Activated CD4-positive, alpha-beta T cell treated with anti-CD3 and anti-CD28 coated beads for 36 hours (primary cell): ENCODE measurements around the gene EPHA3. TPM values are rescaled to one million over a fixed set of nuclear protein-coding genes. Genes with fewer than 3 reads are reported as not detected.

ENCODE experiments used
- ATAC-seq: fragments of 200-7000 bp; cut with Tn5 transposase; one replicate; pipeline ENCODE4 v1.10.0; 2021; ENCODE audit warnings: mild to moderate bottlenecking, moderate library complexity
- CTCF ChIA-PET: fragments of 350-600 bp; sonication (Branson Sonifier 250); formaldehyde crosslinking; loops from one replicate; lab custom pipeline; 2021; ENCODE audit warnings: antibody characterized with exemption; lab: Charles Lee
- POLR2A ChIA-PET: fragments of 350-600 bp; sonication (Branson Sonifier 250); formaldehyde crosslinking; loops from one replicate; lab custom pipeline; 2021; ENCODE audit warnings: antibody characterized with exemption, inconsistent platforms; lab: Charles Lee
- DNase-seq: peaks from one replicate; pipeline ENCODE4 v3.0.0-alpha.2; 2020
- H3K27ac Mint-ChIP-seq: one replicate; pipeline ENCODE4 v1.8.0; 2021; ENCODE audit warnings: mixed read lengths
- H3K27me3 Mint-ChIP-seq: one replicate; pipeline ENCODE4 v1.8.0; 2021; ENCODE audit warnings: mixed read lengths
- H3K36me3 Mint-ChIP-seq: one replicate; pipeline ENCODE4 v1.8.0; 2021; ENCODE audit warnings: low read depth, mixed read lengths
- H3K4me1 Mint-ChIP-seq: one replicate; pipeline ENCODE4 v1.8.0; 2021; ENCODE audit warnings: mixed read lengths
- H3K4me3 Mint-ChIP-seq: one replicate; pipeline ENCODE4 v1.8.0; 2021; ENCODE audit warnings: mild to moderate bottlenecking, moderate library complexity, mixed read lengths
- H3K9me3 Mint-ChIP-seq: one replicate; pipeline ENCODE4 v1.8.0; 2021; ENCODE audit warnings: low read depth, mixed read lengths
- intact Hi-C, 2 experiments: fragments of 100-400 bp; cut with DNase I in 1 of 2; cut with micrococcal nuclease in 1 of 2; formaldehyde crosslinking; loops; one replicate each; pipeline versions ENCODE4 v1.14.2 to v1.15.1; 2022 to 2024; cut with DNase I, micrococcal nuclease
- total RNA-seq, 2 experiments: library from RNA; stranded (reverse); gene quantifications; one replicate each; pipeline ENCODE4 v1.2.3, GENCODE V29; 2021

EPHA3 gene
- total RNA-seq, 2 experiments from 2014 or later: 0.07 to 0.09 TPM

DNA sequence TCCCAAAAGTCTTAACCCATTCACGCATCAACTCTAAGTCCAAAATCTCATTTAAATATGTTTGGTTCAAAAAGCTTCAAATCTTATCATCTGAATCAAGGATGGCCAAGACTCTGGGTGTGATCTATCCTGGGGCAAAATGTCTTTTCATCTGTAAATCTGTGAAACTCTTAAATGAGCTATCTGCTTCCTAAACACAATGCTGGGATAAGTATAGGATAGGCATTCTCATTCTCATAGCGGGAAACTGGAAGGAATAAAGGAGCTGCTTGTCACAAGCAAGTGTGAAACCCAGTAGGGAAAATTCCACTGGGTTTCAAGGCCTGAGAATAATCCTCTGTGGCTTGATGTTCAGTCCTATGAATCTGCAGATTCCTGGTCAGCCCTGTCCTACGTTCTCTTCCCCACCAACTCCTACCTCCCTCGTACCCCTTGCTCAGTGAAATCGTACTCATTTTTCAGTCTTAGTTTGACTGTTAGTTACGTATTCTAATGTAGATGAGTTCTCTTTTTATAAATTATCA, 156.7 kb downstream of the EPHA3 start:
- H3K4me3 Mint-ChIP-seq: no peak overlapping the region
- ATAC-seq (no peak), DNase-seq (no peak)
- H3K36me3 Mint-ChIP-seq: no peaks in the 10 kb centered on the region
- intact Hi-C loops: no loop called here
- peaks cover 3% of the 10 kb centered on the region for H3K9me3 Mint-ChIP-seq
- no peaks in the 10 kb centered on the region for H3K4me1 Mint-ChIP-seq
- no peak overlapping the region for H3K27ac Mint-ChIP-seq
- ChIA-PET CTCF (no interaction called here), POLR2A (no interaction called here)
- no peaks in the 10 kb centered on the region for H3K27me3 Mint-ChIP-seq

GRCh38 chr3:89266074-89266473, 158.7 kb downstream of the EPHA3 start:
- no peaks in the 10 kb centered on the region for H3K4me1 Mint-ChIP-seq
- no peak overlapping the region for H3K4me3 Mint-ChIP-seq
- H3K27ac Mint-ChIP-seq: no peak overlapping the region
- H3K36me3 Mint-ChIP-seq: no peaks in the 10 kb centered on the region
- H3K9me3 Mint-ChIP-seq: peaks cover 3% of the 10 kb centered on the region
- ChIA-PET CTCF (no interaction called here), POLR2A (no interaction called here)
- H3K27me3 Mint-ChIP-seq: no peaks in the 10 kb centered on the region
- intact Hi-C loops: no loop called here
- ATAC-seq: no peak
- DNase-seq: no peak

DNA sequence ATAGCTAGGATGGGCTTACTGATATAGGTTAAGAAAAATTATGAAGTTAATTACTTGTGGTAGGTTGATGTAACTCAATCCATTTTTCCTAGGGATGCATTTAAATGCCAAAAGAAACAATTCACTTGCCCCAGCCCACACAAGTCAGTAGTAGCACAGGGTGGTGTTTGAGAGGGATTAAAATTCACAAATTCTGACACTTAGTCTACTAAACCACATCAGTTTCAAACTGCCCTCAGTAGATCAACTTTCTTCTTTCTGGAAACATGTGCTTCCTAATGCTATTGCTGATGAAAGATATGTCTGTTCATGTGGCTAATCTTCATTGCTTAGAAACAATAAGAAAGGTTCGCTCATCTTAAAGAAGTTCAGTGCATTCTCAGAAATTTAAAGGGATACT, 160.6 kb downstream of the EPHA3 start:
- CTCF ChIA-PET: no interaction called here

GRCh38 chr3:89270201-89270600, 162.8 kb downstream of the EPHA3 start:
- ATAC-seq (no peak), DNase-seq (no peak)
- Mint-ChIP-seq H3K36me3 (no peaks in the 10 kb centered on the region), H3K4me1 (no peaks in the 10 kb centered on the region), H3K27me3 (no peaks in the 10 kb centered on the region), H3K27ac (no peak overlapping the region), H3K9me3 (no peaks in the 10 kb centered on the region), H3K4me3 (no peak overlapping the region)
- intact Hi-C loops: no loop called here
- ChIA-PET CTCF (interaction anchor here (0.7 kb wide), 1 partner anchor 22 kb away, joined by 3 read pairs; no protein-coding TSS in a partner anchor), POLR2A (no interaction called here)

More for the DNA sequence above, 160.6 kb downstream of the EPHA3 start:
- Mint-ChIP-seq H3K27me3 (no peaks in the 10 kb centered on the region), H3K4me3 (no peak overlapping the region), H3K4me1 (no peaks in the 10 kb centered on the region), H3K27ac (no peak overlapping the region), H3K36me3 (no peaks in the 10 kb centered on the region), H3K9me3 (peaks cover 2% of the 10 kb centered on the region)
- ATAC-seq (no peak), DNase-seq (no peak)
- POLR2A ChIA-PET: no interaction called here
- intact Hi-C loops: no loop called here

DNA sequence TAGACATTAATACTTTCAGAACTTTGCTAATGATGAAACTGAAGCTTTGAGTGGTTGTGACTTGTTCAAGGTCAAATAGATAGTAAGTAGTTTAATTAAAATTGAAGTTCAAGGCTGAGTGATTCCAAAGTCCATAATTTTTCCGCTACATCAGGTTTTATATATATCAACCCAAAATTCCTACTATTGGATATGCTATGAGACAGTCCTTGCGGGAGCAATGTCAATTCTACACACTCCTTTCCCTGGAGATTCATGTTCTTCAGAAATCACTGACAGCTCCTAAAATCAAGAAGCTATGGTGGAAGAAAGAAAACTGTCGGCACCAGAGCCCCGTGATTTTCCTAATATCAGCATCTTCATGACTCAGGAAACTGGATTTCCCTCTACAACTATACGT, 167.6 kb downstream of the EPHA3 start:
- Mint-ChIP-seq H3K4me3 (no peak overlapping the region), H3K36me3 (no peaks in the 10 kb centered on the region), H3K27ac (no peak overlapping the region), H3K4me1 (no peaks in the 10 kb centered on the region), H3K9me3 (no peaks in the 10 kb centered on the region), H3K27me3 (no peaks in the 10 kb centered on the region)
- ChIA-PET POLR2A (no interaction called here), CTCF (no interaction called here)
- ATAC-seq: no peak
- no peak for DNase-seq
- intact Hi-C loops: no loop called here

- no peaks in the 10 kb centered on the region for H3K36me3 Mint-ChIP-seq
- no peak overlapping the region for H3K27ac Mint-ChIP-seq
- H3K27me3 Mint-ChIP-seq: no peaks in the 10 kb centered on the region
- DNase-seq (no peak), ATAC-seq (no peak)
- no peak overlapping the region for H3K4me3 Mint-ChIP-seq
- H3K9me3 Mint-ChIP-seq: no peaks in the 10 kb centered on the region
- CTCF ChIA-PET: no interaction called here
- POLR2A ChIA-PET: no interaction called here
- intact Hi-C loops: no loop called here
- no peaks in the 10 kb centered on the region for H3K4me1 Mint-ChIP-seq
Measured at GRCh38 chr3:89276116-89276515, 168.7 kb downstream of the EPHA3 start.

GRCh38 chr3:89278302-89279025, 171.0 kb downstream of the EPHA3 start:
- DNase-seq: no peak
- no peaks in the 10 kb centered on the region for H3K27me3 Mint-ChIP-seq
- H3K36me3 Mint-ChIP-seq: no peaks in the 10 kb centered on the region
- intact Hi-C loops: no loop called here
- CTCF ChIA-PET: no interaction called here
- POLR2A ChIA-PET: no interaction called here
- no peak overlapping the region for H3K27ac Mint-ChIP-seq
- no peaks in the 10 kb centered on the region for H3K4me1 Mint-ChIP-seq
- H3K9me3 Mint-ChIP-seq: no peaks in the 10 kb centered on the region
- no peak overlapping the region for H3K4me3 Mint-ChIP-seq
- ATAC-seq: no peak

GRCh38 chr3:89280301-89280700, 172.9 kb downstream of the EPHA3 start:
- ChIA-PET POLR2A (no interaction called here), CTCF (no interaction called here)
- no peaks in the 10 kb centered on the region for H3K27me3 Mint-ChIP-seq
- H3K4me3 Mint-ChIP-seq: no peak overlapping the region
- no peaks in the 10 kb centered on the region for H3K4me1 Mint-ChIP-seq
- H3K9me3 Mint-ChIP-seq: no peaks in the 10 kb centered on the region
- H3K36me3 Mint-ChIP-seq: no peaks in the 10 kb centered on the region
- no peak overlapping the region for H3K27ac Mint-ChIP-seq
- DNase-seq (no peak), ATAC-seq (no peak)
- intact Hi-C loops: no loop called here

- Mint-ChIP-seq H3K4me3 (no peak overlapping the region), H3K4me1 (no peaks in the 10 kb centered on the region), H3K27ac (no peak overlapping the region), H3K36me3 (no peaks in the 10 kb centered on the region), H3K9me3 (no peaks in the 10 kb centered on the region), H3K27me3 (no peaks in the 10 kb centered on the region)
- ChIA-PET POLR2A (no interaction called here), CTCF (interaction anchor here (0.6 kb wide), 1 partner anchor 839 kb away, joined by 3 read pairs; no protein-coding TSS in a partner anchor)
- DNase-seq: no peak
- intact Hi-C loops: no loop called here
- no peak for ATAC-seq
Measured at GRCh38 chr3:89280822-89281365, 173.5 kb downstream of the EPHA3 start.

DNA sequence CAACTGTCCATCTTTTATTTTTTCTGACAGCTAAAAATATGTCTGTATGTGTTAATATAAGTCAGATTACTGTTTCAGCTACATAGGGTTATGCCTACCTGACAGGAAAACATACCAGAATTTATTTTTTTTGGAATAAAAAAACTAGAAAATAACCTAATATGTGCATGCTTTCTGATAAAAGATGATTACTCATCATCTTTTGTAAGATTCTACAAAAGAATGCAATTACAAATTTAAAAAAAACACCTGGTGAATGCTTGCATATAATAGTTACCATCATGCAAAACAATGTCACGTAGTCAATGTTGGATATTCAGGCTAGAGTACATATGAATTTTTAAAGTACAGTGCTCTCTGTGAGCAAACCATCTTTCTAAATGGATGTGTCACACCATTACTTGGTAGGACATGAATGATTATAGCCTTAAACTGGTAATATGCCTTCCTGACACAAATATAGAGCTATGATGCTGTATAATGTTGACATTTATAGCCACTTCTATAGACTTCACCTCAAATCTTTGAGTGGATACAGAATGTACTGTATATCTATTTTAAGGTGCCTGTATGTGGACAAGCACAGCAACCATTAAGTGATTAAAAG, 180.6 kb downstream of the EPHA3 start:
- intact Hi-C loops: no loop called here
- no peak for ATAC-seq
- Mint-ChIP-seq H3K27ac (no peak overlapping the region), H3K27me3 (no peaks in the 10 kb centered on the region), H3K4me3 (no peak overlapping the region), H3K9me3 (peaks cover 5% of the 10 kb centered on the region), H3K4me1 (no peaks in the 10 kb centered on the region), H3K36me3 (no peaks in the 10 kb centered on the region)
- CTCF ChIA-PET: no interaction called here
- POLR2A ChIA-PET: no interaction called here
- DNase-seq: no peak

DNA sequence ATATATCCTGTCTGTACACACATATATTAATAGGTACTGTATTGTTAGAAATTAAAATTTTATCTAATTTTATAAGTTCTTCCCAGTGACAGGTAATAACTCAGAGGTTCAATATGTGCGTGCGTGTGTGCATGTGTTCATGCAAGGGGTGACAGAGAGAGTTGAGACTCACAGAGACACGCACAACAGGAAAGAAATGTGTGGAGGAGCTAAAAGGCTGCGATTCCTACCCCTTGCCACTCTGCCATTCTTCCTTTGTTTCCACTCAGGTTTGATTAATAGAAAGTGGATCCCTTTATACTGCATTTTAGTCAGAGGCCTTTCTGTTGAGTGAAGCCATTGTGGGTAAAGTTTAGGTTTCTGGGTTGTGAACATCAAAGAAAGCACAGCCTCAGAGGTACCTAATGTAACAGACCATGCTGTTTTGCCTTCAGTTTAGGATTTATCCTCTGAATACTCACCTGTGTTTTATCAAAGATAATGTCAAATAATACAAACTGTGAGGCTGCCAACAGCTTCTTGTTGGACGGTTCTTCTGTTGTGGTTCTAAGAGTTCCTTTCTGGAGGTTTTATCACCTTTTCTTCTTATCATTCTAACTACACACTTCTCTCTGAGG, 182.3 kb downstream of the EPHA3 start:
- no peaks in the 10 kb centered on the region for H3K4me1 Mint-ChIP-seq
- ChIA-PET CTCF (interaction anchor here (0.6 kb wide), 1 partner anchor 86 kb away, joined by 3 read pairs; no protein-coding TSS in a partner anchor), POLR2A (no interaction called here)
- H3K9me3 Mint-ChIP-seq: peaks cover 7% of the 10 kb centered on the region
- no peaks in the 10 kb centered on the region for H3K36me3 Mint-ChIP-seq
- ATAC-seq (no peak), DNase-seq (no peak)
- no peaks in the 10 kb centered on the region for H3K27me3 Mint-ChIP-seq
- intact Hi-C loops: no loop called here
- no peak overlapping the region for H3K4me3 Mint-ChIP-seq
- no peak overlapping the region for H3K27ac Mint-ChIP-seq
